GDM1 (cell line): ENCODE measurements around the gene PLAU.
"Not testable (repeated sequence)": the region's sequence is repeated elsewhere in the genome, so short reads cannot be mapped to it uniquely, and the experiment has no call there.

Source experiments
- DNase-seq: peaks from one replicate; lab custom pipeline; 2025; lab: John Stamatoyannopoulos, UW

The PLAU gene

GRCh38 chr10:73922007-73922863, 11.3 kb downstream of the PLAU start:
- no peak for DNase-seq

GRCh38 chr10:73922864-73923133, 11.9 kb downstream of the PLAU start:
- DNase-seq: no peak

GRCh38 chr10:73923935-73924598, 13.1 kb downstream of the PLAU start:
- no peak for DNase-seq

- no peak for DNase-seq
These were observed 14.0 kb downstream of the PLAU start for GRCh38 chr10:73924935-73925334.

GRCh38 chr10:73925539-73925938, 14.6 kb downstream of the PLAU start:
- no peak for DNase-seq

GRCh38 chr10:73926152-73926764, 15.3 kb downstream of the PLAU start:
- DNase-seq: no peak

- not testable (repeated sequence) for DNase-seq
These were observed 19.8 kb downstream of the PLAU start for GRCh38 chr10:73930630-73931327.

GRCh38 chr10:73931767-73932619, 21.1 kb downstream of the PLAU start:
- DNase-seq: no peak

GRCh38 chr10:73932620-73933112, 21.7 kb downstream of the PLAU start:
- DNase-seq: peak; percentile 22

GRCh38 chr10:73934074-73934473, 23.1 kb downstream of the PLAU start:
- DNase-seq: no peak

- no peak for DNase-seq
These were observed 25.0 kb downstream of the PLAU start for GRCh38 chr10:73935895-73936294.

- DNase-seq: no peak
These were observed 26.6 kb downstream of the PLAU start for GRCh38 chr10:73937333-73938043.

GRCh38 chr10:73940634-73941221, 29.8 kb downstream of the PLAU start:
- peak; percentile 60 for DNase-seq

- DNase-seq: no peak
These were observed 30.4 kb downstream of the PLAU start for GRCh38 chr10:73941300-73941699.

GRCh38 chr10:73944356-73945100, 33.6 kb downstream of the PLAU start:
- DNase-seq: no peak

- DNase-seq: no peak
These were observed 35.6 kb downstream of the PLAU start for GRCh38 chr10:73946253-73947145.

- no peak for DNase-seq
These were observed 38.2 kb downstream of the PLAU start for GRCh38 chr10:73948947-73949633.
